Hepatocyte (in vitro differentiated cells): ENCODE data around the gene MAP3K20.

ENCODE experiments used
- EZH2 ChIP-seq: fragments of 200-600 bp; sonication (generic); IDR thresholded peaks from 2 replicates; pipeline ENCODE4 v1.6.1; 2016; ENCODE audit warnings: antibody characterized with exemption, mild to moderate bottlenecking, borderline replicate concordance
- EZH2phosphoT487 ChIP-seq: fragments of 200-600 bp; sonication (generic); IDR thresholded peaks from one replicate; pipeline ENCODE4 v1.6.1; 2018; ENCODE audit warnings: antibody characterized with exemption, mild to moderate bottlenecking, low read depth, moderate library complexity; ENCODE audit not compliant: unreplicated experiment, severe bottlenecking
- TF ChIP-seq, protein P1 (sequence below): fragments of 200-600 bp; sonication (generic); IDR thresholded peaks from 2 replicates; pipeline ENCODE4 v1.5.1; 2016; ENCODE audit warnings: antibody characterized with exemption, mild to moderate bottlenecking; ENCODE audit not compliant: poor library complexity

GRCh38 chr2:173051463-173052215 is 24.0 kb upstream of the MAP3K20 start:
- TF ChIP-seq, protein P1, sequence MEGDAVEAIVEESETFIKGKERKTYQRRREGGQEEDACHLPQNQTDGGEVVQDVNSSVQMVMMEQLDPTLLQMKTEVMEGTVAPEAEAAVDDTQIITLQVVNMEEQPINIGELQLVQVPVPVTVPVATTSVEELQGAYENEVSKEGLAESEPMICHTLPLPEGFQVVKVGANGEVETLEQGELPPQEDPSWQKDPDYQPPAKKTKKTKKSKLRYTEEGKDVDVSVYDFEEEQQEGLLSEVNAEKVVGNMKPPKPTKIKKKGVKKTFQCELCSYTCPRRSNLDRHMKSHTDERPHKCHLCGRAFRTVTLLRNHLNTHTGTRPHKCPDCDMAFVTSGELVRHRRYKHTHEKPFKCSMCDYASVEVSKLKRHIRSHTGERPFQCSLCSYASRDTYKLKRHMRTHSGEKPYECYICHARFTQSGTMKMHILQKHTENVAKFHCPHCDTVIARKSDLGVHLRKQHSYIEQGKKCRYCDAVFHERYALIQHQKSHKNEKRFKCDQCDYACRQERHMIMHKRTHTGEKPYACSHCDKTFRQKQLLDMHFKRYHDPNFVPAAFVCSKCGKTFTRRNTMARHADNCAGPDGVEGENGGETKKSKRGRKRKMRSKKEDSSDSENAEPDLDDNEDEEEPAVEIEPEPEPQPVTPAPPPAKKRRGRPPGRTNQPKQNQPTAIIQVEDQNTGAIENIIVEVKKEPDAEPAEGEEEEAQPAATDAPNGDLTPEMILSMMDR: no peak
- TF ChIP-seq EZH2: no peak
- no peak for TF ChIP-seq EZH2phosphoT487
